Measurements from ENCODE around the gene P2RY11.

P2RY11 gene

DNA sequence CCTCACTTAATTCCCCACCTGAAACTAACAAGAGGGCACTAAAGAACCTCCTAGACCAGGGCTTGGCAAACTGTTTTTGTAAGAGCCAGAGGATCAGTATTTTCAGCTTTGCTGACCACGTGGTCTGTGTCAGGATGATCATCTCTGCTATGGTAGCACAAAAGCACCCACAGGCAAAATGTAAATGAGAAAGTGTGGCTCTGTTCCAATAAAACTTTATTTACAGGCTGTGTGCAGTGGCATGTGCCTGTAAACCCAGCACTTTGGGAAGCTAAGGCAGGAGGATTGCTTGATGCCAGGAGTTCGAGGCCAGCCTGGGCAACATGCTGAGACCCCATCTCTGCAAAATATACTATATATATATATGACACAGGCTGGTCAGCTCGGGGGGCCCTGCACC, 52.0 kb downstream of the P2RY11 start:
- Histone ChIP-seq H3K27ac (peak overlapping the region; percentile 36; the same call in 1 of the 2 replicates), H3K36me3 (ENCODE audit: insufficient read depth, low read length) (peaks cover 87% of the 10 kb centered on the region), H3K9me3 (ENCODE audit: low read depth, low read length) (no peaks in the 10 kb centered on the region), H3K4me3 (no peak overlapping the region), H3K9ac (ENCODE audit: insufficient read length) (no peak overlapping the region)
- TF ChIP-seq POLR2AphosphoS5 (IDR thresholded peaks at IDR 0.05; ENCODE audit: borderline replicate concordance, low read depth, low read length) (no peak), EZH2 (IDR thresholded peaks at IDR 0.05) (no peak), FOXP2 (optimal IDR thresholded peaks at IDR 0.05; ENCODE audit: control extremely low read depth, extremely low read length, insufficient read depth) (no peak)
- DNase-seq (ENCODE audit: low read depth, low spot score): no peak

Data from SK-N-MC (cell line).